IMR-90 (cell line): Measurements from ENCODE around the gene ZNF432. TPM values are rescaled to one million over a fixed set of nuclear protein-coding genes. Genes with fewer than 3 reads are reported as not detected.

Source experiments
- ATAC-seq: fragments of 200-7000 bp; cut with Tn5 transposase; 2 replicates; pipeline ENCODE4 v1.9.1; 2020; ENCODE audit warnings: low read depth, mild to moderate bottlenecking, moderate library complexity
- BruUV-seq: library from RNA; stranded (reverse); fragments of 400-500 nt; replicated peaks from 2 replicates; lab custom pipeline; 2021; lab: Mats Ljungman, UMichigan
- CTCF ChIA-PET: fragments of 300-600 bp; formaldehyde crosslinking; extraction: SDS; loops from one replicate; lab custom pipeline; 2021; ENCODE audit warnings: antibody characterized with exemption; lab: Yijun Ruan, JAX
- POLR2A ChIA-PET: fragments of 300-600 bp; sonication (Branson Sonifier 250); formaldehyde crosslinking; loops from one replicate; lab custom pipeline; 2022; ENCODE audit warnings: antibody characterized with exemption; ENCODE audit not compliant: unreplicated experiment; lab: Charles Lee
- DNase-seq: peaks from one replicate; pipeline ENCODE4 v3.0.0; 2013
- H2AFZ ChIP-seq: replicated peaks from 2 replicates; pipeline ENCODE3; 2013; ENCODE audit warnings: low read length, mild to moderate bottlenecking; ENCODE audit not compliant: poor library complexity
- H2AK5ac ChIP-seq: 2 replicates; pipeline ENCODE4 v1.6.1; 2013; ENCODE audit warnings: low read depth, low read length, inconsistent platforms
- H2AK9ac ChIP-seq: replicated peaks from 2 replicates; pipeline ENCODE3; 2013; ENCODE audit warnings: mild to moderate bottlenecking, low read depth, low read length, moderate library complexity; ENCODE audit not compliant: poor library complexity
- H2BK120ac ChIP-seq: 2 replicates; pipeline ENCODE4 v1.6.1; 2013; ENCODE audit warnings: low read depth, low read length, inconsistent platforms
- H2BK15ac ChIP-seq: 3 replicates; pipeline ENCODE4 v1.6.1; 2013; ENCODE audit warnings: low read depth, low read length, inconsistent platforms
- H2BK20ac ChIP-seq: 2 replicates; pipeline ENCODE4 v1.6.1; 2013; ENCODE audit warnings: low read depth, mild to moderate bottlenecking, inconsistent platforms, low read length, moderate library complexity
- H2BK5ac ChIP-seq: 2 replicates; pipeline ENCODE4 v1.6.1; 2013; ENCODE audit warnings: mild to moderate bottlenecking, low read depth, low read length, inconsistent platforms; ENCODE audit not compliant: poor library complexity, severe bottlenecking
- H3K14ac ChIP-seq: replicated peaks from 2 replicates; pipeline ENCODE4 v1.6.1; 2013; ENCODE audit warnings: low read depth, low read length, inconsistent platforms
- H3K18ac ChIP-seq: 2 replicates; pipeline ENCODE4 v1.6.1; 2013; ENCODE audit warnings: low read depth, low read length, control low read depth
- H3K23ac ChIP-seq: 2 replicates; pipeline ENCODE4 v1.6.1; 2013; ENCODE audit warnings: low read depth, low read length, inconsistent platforms
- H3K27ac ChIP-seq: 2 replicates; pipeline ENCODE4 v1.5.1; 2013; ENCODE audit warnings: mild to moderate bottlenecking, control low read depth, low read length; ENCODE audit not compliant: insufficient read depth
- H3K27me3 ChIP-seq: 2 replicates; pipeline ENCODE4 v1.6.1; 2013; ENCODE audit warnings: low read length; ENCODE audit not compliant: control insufficient read depth, insufficient read depth
- H3K36me3 ChIP-seq: 2 replicates; pipeline ENCODE4 v1.6.1; 2013; ENCODE audit warnings: low read length, mixed read lengths; ENCODE audit not compliant: control insufficient read depth, insufficient read depth
- H3K4ac ChIP-seq: 2 replicates; pipeline ENCODE4 v1.6.1; 2013; ENCODE audit warnings: low read depth, low read length, inconsistent platforms
- H3K4me1 ChIP-seq: 2 replicates; pipeline ENCODE4 v1.6.1; 2013; ENCODE audit warnings: low read length, mixed read lengths; ENCODE audit not compliant: control insufficient read depth, insufficient read depth
- H3K4me2 ChIP-seq: 2 replicates; pipeline ENCODE4 v1.6.1; 2013; ENCODE audit warnings: low read depth, mild to moderate bottlenecking, control low read depth, low read length, moderate library complexity
- H3K4me3 ChIP-seq: 2 replicates; pipeline ENCODE4 v1.5.1; 2013; ENCODE audit warnings: low read depth, mild to moderate bottlenecking, control low read depth, low read length, moderate library complexity; ENCODE audit not compliant: insufficient read depth
- H3K56ac ChIP-seq: 2 replicates; pipeline ENCODE4 v1.6.1; 2013; ENCODE audit warnings: low read length, inconsistent platforms; ENCODE audit not compliant: insufficient read depth; ENCODE audit errors: extremely low read depth
- H3K79me1 ChIP-seq, 2 experiments: 2 replicates each; pipeline ENCODE4 v1.6.1; 2013; ENCODE audit warnings: low read length in 2 of 2, inconsistent platforms in 1 of 2, low read depth in 1 of 2
- H3K9ac ChIP-seq: 2 replicates; pipeline ENCODE4 v1.6.1; 2013; ENCODE audit warnings: low read depth, low read length, control low read depth
- H3K9me1 ChIP-seq: 2 replicates; pipeline ENCODE4 v1.6.1; 2013; ENCODE audit warnings: low read length, inconsistent platforms; ENCODE audit not compliant: insufficient read depth
- H3K9me3 ChIP-seq: 2 replicates; pipeline ENCODE4 v1.6.1; 2013; ENCODE audit warnings: low read length; ENCODE audit not compliant: control insufficient read depth, insufficient read depth
- H4K20me1 ChIP-seq: 2 replicates; pipeline ENCODE4 v1.6.1; 2013; ENCODE audit warnings: low read length, inconsistent platforms; ENCODE audit not compliant: insufficient read depth
- H4K5ac ChIP-seq: 2 replicates; pipeline ENCODE4 v1.6.1; 2013; ENCODE audit warnings: mild to moderate bottlenecking, low read depth, low read length, control low read depth
- H4K8ac ChIP-seq, 2 experiments: 2 replicates each; pipeline ENCODE4 v1.6.1; 2013; ENCODE audit warnings: low read depth in 2 of 2, low read length in 2 of 2, control low read depth in 1 of 2, inconsistent platforms in 1 of 2
- H4K91ac ChIP-seq: 2 replicates; pipeline ENCODE4 v1.6.1; 2013; ENCODE audit warnings: low read depth, low read length, inconsistent platforms; ENCODE audit not compliant: insufficient read depth
- CEBPB ChIP-seq: IDR thresholded peaks from 2 replicates; pipeline ENCODE4 v1.6.1; 2012; ENCODE audit warnings: low read depth, low read length, improper control_type of control experiment
- CHD1 ChIP-seq: IDR thresholded peaks from 2 replicates; pipeline ENCODE4 v1.6.1; 2012; ENCODE audit warnings: low read depth, low read length, improper control_type of control experiment
- CTCF ChIP-seq: conservative IDR thresholded peaks from 2 replicates; pipeline ENCODE4 v1.5.1; 2012; ENCODE audit warnings: mild to moderate bottlenecking, low read depth, low read length, improper control_type of control experiment
- MAFK ChIP-seq: IDR thresholded peaks from 2 replicates; pipeline ENCODE4 v1.6.1; 2012; ENCODE audit warnings: low read depth, low read length, improper control_type of control experiment
- MXI1 ChIP-seq: IDR thresholded peaks from 2 replicates; pipeline ENCODE4 v1.6.1; 2012; ENCODE audit warnings: low read depth, mild to moderate bottlenecking, low read length, moderate library complexity, borderline replicate concordance
- POLR2A ChIP-seq: IDR thresholded peaks from 2 replicates; pipeline ENCODE4 v1.6.1; 2012; ENCODE audit warnings: mild to moderate bottlenecking, low read depth, low read length
- whole genome bisulfite sequencing, 2 experiments: methylation state at CpG; one replicate each; pipeline versions ENCODE4 v1.1.5 to v1.1.7; 2013; ENCODE audit warnings: missing lambda C conversion rate in 2 of 2; ENCODE audit not compliant: insufficient read length in 1 of 2; ENCODE audit errors: extremely low coverage in 2 of 2; 5-methylcytosine and 5-hydroxymethylcytosine counted together
- dilution Hi-C: fragments of 300-500 bp; cut with HindIII; formaldehyde crosslinking; loops from one replicate; pipeline ENCODE4 v1.14.3; 2018; ENCODE audit warnings: low sequenced_read_pairs; ENCODE audit not compliant: unreplicated experiment
- in situ Hi-C: fragments of 300-500 bp; cut with MboI; formaldehyde crosslinking; loops from 3 replicates; pipeline ENCODE4 v1.14.3; 2019; ENCODE audit warnings: low sequenced_read_pairs, inconsistent platforms, mixed read lengths
- intact Hi-C: fragments of 100-400 bp; cut with micrococcal nuclease; formaldehyde crosslinking; loops from 2 replicates; pipeline ENCODE4 v1.10.0; 2022
- polyA plus RNA-seq, 3 experiments: library from polyadenylated mRNA; depleted of rRNA; stranded (reverse); fragments of >200 nt; gene quantifications; 2 replicates each; pipeline ENCODE4 v1.2.3, GENCODE V29; 2012; ENCODE audit warnings: low replicate concordance in 1 of 3
- total RNA-seq: library from RNA; depleted of rRNA; stranded (reverse); fragments of >200 nt; gene quantifications from 2 replicates; pipeline ENCODE4 v1.2.3, GENCODE V29; 2012

ZNF432 gene
- total and polyA plus RNA-seq, 2 of the 4 experiments (the other 2 are of a cell fraction) = 4.5 to 12.4 TPM

GRCh38 chr19:52069653-52070052 lies 21.0 kb upstream of the ZNF432 start:
- intact Hi-C loops (no loop called here), in situ Hi-C loops (no loop called here)

More at GRCh38 chr19:52069653-52070052, 21.0 kb upstream of the ZNF432 start:
- H2AFZ ChIP-seq = no peak overlapping the region
- H4K5ac ChIP-seq = no peak overlapping the region
- no peaks in the 10 kb centered on the region for H3K9me1 ChIP-seq
- dilution Hi-C loops = no loop called here
- DNase-seq = no peak
- no peak overlapping the region for H2BK15ac ChIP-seq
- no peak overlapping the region for H3K4me3 ChIP-seq
- no peak overlapping the region for H3K4ac ChIP-seq
- ChIA-PET CTCF (no interaction called here), POLR2A (no interaction called here)
- H3K56ac ChIP-seq = no peak overlapping the region
- no peak overlapping the region for H2AK9ac ChIP-seq
- BruUV-seq = no TSS peak
- H3K27me3 ChIP-seq = no peaks in the 10 kb centered on the region
- H4K8ac ChIP-seq = no peak overlapping the region
- H3K79me1 ChIP-seq = peaks cover 11% of the 10 kb centered on the region in 2 experiments
- no peak overlapping the region for H4K91ac ChIP-seq
- H3K4me1 ChIP-seq = no peaks in the 10 kb centered on the region
- no peak overlapping the region for H3K23ac ChIP-seq
- no peak for ATAC-seq
- H4K20me1 ChIP-seq = no peaks in the 10 kb centered on the region
- H2BK20ac ChIP-seq = no peak overlapping the region
- H2BK120ac ChIP-seq = no peak overlapping the region
- H3K27ac ChIP-seq = no peak overlapping the region
- no peak overlapping the region for H3K18ac ChIP-seq
- WGBS, 2 experiments = no CpG with 5 or more reads among the region's 2 CpGs
- peaks cover 72% of the 10 kb centered on the region for H3K9me3 ChIP-seq
- TF ChIP-seq MAFK = no peak
- no peak for TF ChIP-seq POLR2A
- no peak for TF ChIP-seq CEBPB
- TF ChIP-seq MXI1 = no peak
- no peak for TF ChIP-seq CHD1
- TF ChIP-seq CTCF = no peak
- no peak overlapping the region for H3K4me2 ChIP-seq
- peaks cover 60% of the 10 kb centered on the region for H3K36me3 ChIP-seq
- no peak overlapping the region for H2BK5ac ChIP-seq
- H3K9ac ChIP-seq = no peak overlapping the region
- no peak overlapping the region for H3K14ac ChIP-seq
- H2AK5ac ChIP-seq = no peak overlapping the region
